H1 (cell line): Measurements from ENCODE around the gene TBRG4. TPM values are rescaled to one million over a fixed set of nuclear protein-coding genes. Genes with fewer than 3 reads are reported as not detected.

Source experiments
- CTCF ChIA-PET: fragments of 300-600 bp; sonication (Branson Sonifier 250); formaldehyde crosslinking; loops from one replicate; lab custom pipeline; 2021; ENCODE audit not compliant: partially characterized antibody; lab: Charles Lee
- POLR2A ChIA-PET: fragments of 300-600 bp; sonication (Branson Sonifier 250); formaldehyde crosslinking; loops from one replicate; lab custom pipeline; 2021; ENCODE audit warnings: inconsistent platforms; ENCODE audit not compliant: partially characterized antibody; lab: Charles Lee
- DNase-seq, 2 experiments: peaks; one replicate each; pipeline versions ENCODE4 v3.0.0 to v3.0.0-alpha.2; 2010 to 2022; ENCODE audit warnings: low spot score in 2 of 2, low read depth in 1 of 2, mixed read lengths in 1 of 2
- FAIRE-seq: peaks from 2 replicates; lab custom pipeline; 2011; peaks lifted over from hg19 to GRCh38; lab: Jason Lieb, UNC
- H2AFZ ChIP-seq: 2 replicates; pipeline ENCODE4 v1.8.1; 2012; ENCODE audit warnings: low read length, inconsistent platforms
- H2AK5ac ChIP-seq: 2 replicates; pipeline ENCODE4 v1.6.1; 2013; ENCODE audit warnings: low read depth, low read length
- H2BK120ac ChIP-seq: replicated peaks from 2 replicates; pipeline ENCODE3; 2013; ENCODE audit warnings: low read depth, low read length, inconsistent platforms
- H2BK12ac ChIP-seq: 2 replicates; pipeline ENCODE4 v1.6.1; 2013; ENCODE audit warnings: low read depth, low read length
- H2BK15ac ChIP-seq: 2 replicates; pipeline ENCODE4 v1.6.1; 2013; ENCODE audit warnings: low read length
- H2BK20ac ChIP-seq: 2 replicates; pipeline ENCODE4 v1.6.1; 2013; ENCODE audit warnings: low read length
- H2BK5ac ChIP-seq: 2 replicates; pipeline ENCODE4 v1.6.1; 2013; ENCODE audit warnings: low read depth, low read length
- H3K14ac ChIP-seq: 2 replicates; pipeline ENCODE4 v1.6.1; 2013; ENCODE audit warnings: inconsistent platforms; ENCODE audit not compliant: insufficient read length
- H3K18ac ChIP-seq: 2 replicates; pipeline ENCODE4 v1.6.1; 2013; ENCODE audit warnings: low read length; ENCODE audit errors: extremely low read depth
- H3K23ac ChIP-seq: 2 replicates; pipeline ENCODE4 v1.6.1; 2013; ENCODE audit warnings: inconsistent platforms; ENCODE audit not compliant: insufficient read length
- H3K23me2 ChIP-seq: 2 replicates; pipeline ENCODE4 v1.6.1; 2013; ENCODE audit warnings: low read depth, low read length
- H3K27ac ChIP-seq: 2 replicates; pipeline ENCODE4 v1.6.1; 2011; ENCODE audit warnings: low read depth, low read length, inconsistent platforms
- H3K27me3 ChIP-seq, 4 experiments: replicated peaks in 1 of 4; 1 replicate in 1 of 4; 2 replicates in 3 of 4; pipeline versions ENCODE4 v1.6.1 to v1.8.1; 2011 to 2013; ENCODE audit warnings: low read length in 3 of 4, mild to moderate bottlenecking in 3 of 4, inconsistent platforms in 2 of 4, mixed read lengths in 2 of 4, moderate library complexity in 1 of 4; ENCODE audit not compliant: control insufficient read depth in 3 of 4, insufficient read depth in 3 of 4; ENCODE audit errors: extremely low read depth in 1 of 4
- H3K36me3 ChIP-seq, 4 experiments: 2 replicates each; pipeline versions ENCODE4 v1.6.1 to v1.8.1; 2011 to 2013; ENCODE audit warnings: mild to moderate bottlenecking in 4 of 4, low read length in 3 of 4, moderate library complexity in 2 of 4, control low read depth in 1 of 4, inconsistent platforms in 1 of 4; ENCODE audit not compliant: insufficient read depth in 4 of 4, control insufficient read depth in 2 of 4
- H3K4ac ChIP-seq: replicated peaks from 2 replicates; pipeline ENCODE3; 2013; ENCODE audit warnings: low read length, low read depth, mixed read lengths, inconsistent platforms; ENCODE audit not compliant: insufficient read length
- H3K4me1 ChIP-seq, 4 experiments: replicated peaks in 1 of 4; 1 replicate in 1 of 4; 2 replicates in 3 of 4; pipeline versions ENCODE4 v1.6.1 to v1.8.1; 2011 to 2013; ENCODE audit warnings: low read length in 3 of 4, inconsistent platforms in 2 of 4, mixed read lengths in 1 of 4; ENCODE audit not compliant: insufficient read depth in 4 of 4, control insufficient read depth in 3 of 4
- H3K4me2 ChIP-seq, 2 experiments: 2 replicates each; pipeline versions ENCODE4 v1.6.1 to v1.8.1; 2011 to 2013; ENCODE audit warnings: low read depth in 2 of 2, low read length in 2 of 2, control low read depth in 1 of 2, inconsistent platforms in 1 of 2, mild to moderate bottlenecking in 1 of 2; ENCODE audit not compliant: insufficient read depth in 1 of 2
- H3K4me3 ChIP-seq, 4 experiments: fragments of 200-600, 300-600 bp in 1 of 4; sonication (generic), shearing (Covaris generic), sonication (Bioruptor Twin) in 1 of 4; 2 replicates each; pipeline versions ENCODE4 v1.5.1 to v1.8.1; 2011 to 2016; ENCODE audit warnings: low read length in 4 of 4, low read depth in 3 of 4, control low read depth in 2 of 4, inconsistent platforms in 2 of 4, mild to moderate bottlenecking in 2 of 4, mixed read lengths in 1 of 4, moderate library complexity in 1 of 4; ENCODE audit not compliant: insufficient read depth in 2 of 4; ENCODE audit errors: extremely low read depth in 1 of 4
- H3K56ac ChIP-seq: replicated peaks from 2 replicates; pipeline ENCODE3; 2013; ENCODE audit warnings: low read depth, mild to moderate bottlenecking, mixed read lengths, low read length, inconsistent platforms; ENCODE audit not compliant: insufficient read length
- H3K79me1 ChIP-seq: 2 replicates; pipeline ENCODE4 v1.6.1; 2013; ENCODE audit warnings: low read depth, low read length, control low read depth
- H3K79me2 ChIP-seq, 2 experiments: 2 replicates each; pipeline versions ENCODE4 v1.6.1 to v1.8.1; 2012 to 2013; ENCODE audit warnings: low read length in 2 of 2, mild to moderate bottlenecking in 2 of 2, inconsistent platforms in 1 of 2; ENCODE audit not compliant: insufficient read depth in 2 of 2, control insufficient read depth in 1 of 2
- H3K9ac ChIP-seq, 4 experiments: replicated peaks in 1 of 4; 1 replicate in 1 of 4; 2 replicates in 3 of 4; pipeline versions ENCODE4 v1.6.1 to v1.8.1; 2011 to 2013; ENCODE audit warnings: low read depth in 3 of 4, low read length in 3 of 4, control low read depth in 2 of 4, mild to moderate bottlenecking in 2 of 4, moderate library complexity in 2 of 4, inconsistent platforms in 1 of 4; ENCODE audit errors: extremely low read depth in 1 of 4
- H3K9me3 ChIP-seq, 2 experiments: 2 replicates each; pipeline versions ENCODE4 v1.6.1 to v1.8.1; 2012 to 2013; ENCODE audit warnings: mild to moderate bottlenecking in 2 of 2, moderate library complexity in 2 of 2, control low read depth in 1 of 2, inconsistent platforms in 1 of 2, low read depth in 1 of 2, low read length in 1 of 2, mixed read lengths in 1 of 2; ENCODE audit not compliant: insufficient read depth in 2 of 2
- H4K20me1 ChIP-seq, 2 experiments: replicated peaks in 1 of 2; 2 replicates each; pipeline versions ENCODE3 to v1.8.1; 2011 to 2013; ENCODE audit warnings: inconsistent platforms in 2 of 2, low read length in 2 of 2, mild to moderate bottlenecking in 1 of 2; ENCODE audit not compliant: insufficient read depth in 2 of 2, control insufficient read depth in 1 of 2
- H4K5ac ChIP-seq: 2 replicates; pipeline ENCODE4 v1.6.1; 2013; ENCODE audit warnings: low read length, low read depth, mixed read lengths, inconsistent platforms; ENCODE audit not compliant: insufficient read length
- H4K8ac ChIP-seq: 2 replicates; pipeline ENCODE4 v1.8.0; 2013; ENCODE audit warnings: mild to moderate bottlenecking, moderate library complexity, low read length, inconsistent platforms; ENCODE audit not compliant: insufficient read depth; ENCODE audit errors: extremely low read depth
- H4K91ac ChIP-seq: replicated peaks from 2 replicates; pipeline ENCODE3; 2013; ENCODE audit warnings: low read length, mixed read lengths, inconsistent platforms; ENCODE audit not compliant: insufficient read length
- BRCA1 ChIP-seq: IDR thresholded peaks from 2 replicates; pipeline ENCODE4 v1.6.1; 2012; ENCODE audit warnings: low read depth, low read length, improper control_type of control experiment
- CBX5 ChIP-seq: fragments of 300-800, 300-1000 bp; sonication (generic); IDR thresholded peaks from 2 replicates; pipeline ENCODE4 v1.7.1; 2016; ENCODE audit warnings: antibody characterized with exemption, low read length, low read depth
- JUN ChIP-seq: IDR thresholded peaks from 2 replicates; pipeline ENCODE4 v1.6.1; 2011; ENCODE audit warnings: low read depth, mild to moderate bottlenecking, improper control_type of control experiment, low read length
- RXRA ChIP-seq: IDR thresholded peaks from 2 replicates; pipeline ENCODE4 v1.6.1; 2011; ENCODE audit warnings: low read depth, mild to moderate bottlenecking, low read length, moderate library complexity; ENCODE audit not compliant: insufficient read depth
- SAP30 ChIP-seq: fragments of 300-600 bp; sonication (generic); IDR thresholded peaks from 2 replicates; pipeline ENCODE4 v1.7.1; 2012; ENCODE audit warnings: low read length, moderate library complexity, mild to moderate bottlenecking, inconsistent platforms; ENCODE audit not compliant: insufficient read depth, insufficient replicate concordance
- SP4 ChIP-seq: IDR thresholded peaks from 2 replicates; pipeline ENCODE4 v1.6.1; 2012; ENCODE audit warnings: low read length, inconsistent platforms
- SUZ12 ChIP-seq: fragments of 200-600 bp; sonication (generic); IDR thresholded peaks from 2 replicates; pipeline ENCODE4 v1.6.1; 2012; ENCODE audit warnings: mild to moderate bottlenecking, inconsistent platforms, low read length, moderate library complexity, mixed read lengths
- TAF7 ChIP-seq: optimal IDR thresholded peaks from 2 replicates; pipeline ENCODE3; 2011; ENCODE audit warnings: low read depth, mild to moderate bottlenecking, inconsistent platforms, low read length, moderate library complexity, borderline replicate concordance
- WGBS, 2 experiments: shearing (Covaris generic) in 1 of 2; methylation state at CpG; one replicate each; pipeline versions ENCODE4 v1.1.6 to v1.1.7; 2013 to 2015; ENCODE audit warnings: low lambda C conversion rate in 2 of 2, mixed read lengths in 2 of 2, inconsistent platforms in 1 of 2, low coverage in 1 of 2, missing lambda C conversion rate in 1 of 2; ENCODE audit not compliant: insufficient replicate concordance in 2 of 2, insufficient coverage in 1 of 2, insufficient read length in 1 of 2; ENCODE audit errors: extremely low coverage in 1 of 2, missing lambda C conversion rate in 1 of 2; 5-methylcytosine and 5-hydroxymethylcytosine counted together
- polyA plus RNA-seq, 7 experiments: library from polyadenylated mRNA; depleted of rRNA in 3 of 7; stranded (reverse) in 5 of 7; unstranded in 2 of 7; fragments of >200 nt in 5 of 7; fragments of 200-250 nt in 2 of 7; gene quantifications; 1 replicate in 5 of 7; 2 replicates in 1 of 7; 4 replicates in 1 of 7; pipeline versions ENCODE4 v1.2.1 to v1.2.3, GENCODE V29; 2011 to 2013; ENCODE audit warnings: missing spikeins in 2 of 7, mixed read lengths in 2 of 7
- total RNA-seq: library from RNA; stranded (reverse); fragmentation: NEBNext Ultra II Directional; extraction: Animal tissue kit (Norgen Biotek cat#: 25700); gene quantifications from 2 replicates; pipeline ENCODE4 v1.2.1, GENCODE V29; 2021
- TF ChIP-seq, protein P1 (sequence below): IDR thresholded peaks from 2 replicates; pipeline ENCODE4 v1.6.1; 2012; ENCODE audit warnings: inconsistent platforms

The TBRG4 gene
- total and polyA plus RNA-seq, 2 of the 8 experiments (the other 6 are each of a cell fraction or from before 2014, with no cell fraction given): 110 to 137 TPM

DNA sequence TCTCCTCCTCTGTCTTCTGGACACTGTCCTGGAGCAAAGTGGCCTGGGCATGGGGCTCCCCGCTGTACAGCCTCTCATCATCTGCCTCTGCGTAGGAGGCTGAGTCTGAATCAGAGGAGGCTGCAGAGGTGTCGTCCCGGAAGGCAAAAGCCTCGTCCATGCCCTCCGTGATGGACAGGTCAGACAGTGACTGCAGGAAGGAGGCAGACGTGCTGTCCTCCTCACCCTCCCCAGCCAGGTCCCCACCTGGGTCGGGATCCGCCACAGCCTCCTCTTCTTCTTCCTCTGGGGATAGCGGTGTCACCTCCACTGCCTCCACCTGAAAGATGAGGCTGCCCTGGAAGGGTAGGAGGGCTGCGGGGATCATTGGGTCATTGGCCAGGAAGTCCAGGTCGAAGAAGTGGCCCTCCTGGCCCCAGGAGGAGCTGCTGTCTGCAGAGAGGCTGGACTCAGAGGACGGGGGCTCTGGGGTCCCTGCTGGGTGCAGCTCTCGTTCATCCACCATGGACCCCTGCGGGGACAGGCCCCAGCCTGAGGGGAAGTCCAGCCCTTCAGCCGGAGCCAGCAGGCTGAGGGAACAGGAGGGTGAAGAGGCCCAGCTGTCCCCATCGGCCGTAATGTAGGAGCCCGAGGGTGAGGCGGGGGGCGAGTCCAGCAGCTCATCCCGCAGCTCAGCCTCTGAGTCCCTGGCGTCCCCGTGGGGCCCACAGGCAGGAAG is 26.4 kb downstream of the TBRG4 start:
- Histone ChIP-seq H4K20me1 (peaks cover 0 to 3% of the 10 kb centered on the region in 2 experiments), H4K91ac (no peak overlapping the region)

More for the DNA sequence above, 26.4 kb downstream of the TBRG4 start:
- Histone ChIP-seq H3K9me3 (no peaks in the 10 kb centered on the region), H3K14ac (no peak overlapping the region), H3K4me3 (no peak overlapping the region), H3K4me1 (peaks cover 0 to 7% (median 2%) of the 10 kb centered on the region in 4 experiments; a peak in 2 of 7 replicates), H3K56ac (no peak overlapping the region), H3K23ac (no peak overlapping the region), H3K9ac (no peak overlapping the region), H2BK120ac (no peak overlapping the region), H3K36me3 (no peaks in the 10 kb centered on the region), H3K79me2 (no peaks in the 10 kb centered on the region), H4K5ac (no peak overlapping the region), H3K18ac (no peak overlapping the region; the same call in 1 of the 2 replicates), H2BK12ac (no peak overlapping the region), H2BK20ac (no peak overlapping the region), H3K79me1 (no peaks in the 10 kb centered on the region), H3K27ac (no peak overlapping the region), H2BK15ac (no peak overlapping the region), H2AK5ac (no peak overlapping the region), H2AFZ (no peak overlapping the region), H3K27me3 (peaks cover 0 to 15% (median 10%) of the 10 kb centered on the region in 4 experiments; a peak in 5 of 7 replicates), H4K8ac (no peak overlapping the region; the same call in 1 of the 2 replicates), H3K23me2 (peaks cover 2% of the 10 kb centered on the region; the same call in 1 of the 2 replicates), H3K4me2 (no peak overlapping the region), H2BK5ac (no peak overlapping the region), H3K4ac (no peak overlapping the region)
- FAIRE-seq: no peak
- CTCF ChIA-PET: interaction anchor here (0.9 to 1.5 kb wide), 4 partner anchors 14 to 112 kb away, joined by 3 to 4 read pairs (median 4); no protein-coding TSS in a partner anchor
- TF ChIP-seq SP4 (no peak), SAP30 (no peak), RXRA (no peak), BRCA1 (no peak), TAF7 (no peak), CBX5 (no peak), SUZ12 (no peak), JUN (no peak)
- TF ChIP-seq, protein P1, sequence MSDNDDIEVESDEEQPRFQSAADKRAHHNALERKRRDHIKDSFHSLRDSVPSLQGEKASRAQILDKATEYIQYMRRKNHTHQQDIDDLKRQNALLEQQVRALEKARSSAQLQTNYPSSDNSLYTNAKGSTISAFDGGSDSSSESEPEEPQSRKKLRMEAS: no peak
- DNase-seq: no peak
- WGBS, 2 experiments: 91% methylated on average over 16 of the region's 24 CpGs; no CpG with 5 or more reads in 1 of the 2 experiments
- POLR2A ChIA-PET: interaction anchor here (1.5 kb wide), 1 partner anchor 20 kb away, joined by 5 read pairs; no protein-coding TSS in a partner anchor
